ENCODE measurements around the gene NHP2.

NHP2 gene

GRCh38 chr5:178108446-178108845 lies 45.2 kb downstream of the NHP2 start:
- intact Hi-C loops (cut with DNase I; ENCODE audit: low total_unique reads) = no loop called here
- no peak for TF ChIP-seq CTCF (IDR thresholded peaks at IDR 0.05)
- DNase-seq = no peak
- Histone ChIP-seq H3K9me3 (no peaks in the 10 kb centered on the region), H3K36me3 (no peaks in the 10 kb centered on the region), H3K4me1 (peaks cover 0 to 22% (median 3%) of the 10 kb centered on the region in 4 donors), H3K27ac (no peak overlapping the region), H3K4me3 (no peak overlapping the region), H3K27me3 (peaks cover 0 to 41% of the 10 kb centered on the region in 2 donors)

- Histone ChIP-seq H3K36me3 (no peaks in the 10 kb centered on the region), H3K9me3 (no peaks in the 10 kb centered on the region), H3K4me1 (peaks cover 0 to 18% (median 0%) of the 10 kb centered on the region in 4 donors), H3K4me3 (no peak overlapping the region), H3K27me3 (peaks cover 0 to 35% of the 10 kb centered on the region in 2 donors), H3K27ac (no peak overlapping the region)
- TF ChIP-seq CTCF (IDR thresholded peaks at IDR 0.05) = no peak
- intact Hi-C loops (cut with DNase I; ENCODE audit: low total_unique reads) = no loop called here
- DNase-seq = no peak
Measured at GRCh38 chr5:178107756-178108310, 45.9 kb downstream of the NHP2 start.

- intact Hi-C loops (cut with DNase I; ENCODE audit: low total_unique reads) = no loop called here
- no peak for DNase-seq
Measured at GRCh38 chr5:178106556-178107239, 47.0 kb downstream of the NHP2 start.

GRCh38 chr5:178106086-178106485 lies 47.6 kb downstream of the NHP2 start:
- intact Hi-C loops (cut with DNase I; ENCODE audit: low total_unique reads) = no loop called here
- no peaks in the 10 kb centered on the region for H3K36me3 ChIP-seq
- TF ChIP-seq CTCF (IDR thresholded peaks at IDR 0.05) = no peak
- no peak overlapping the region for H3K27ac ChIP-seq
- no peaks in the 10 kb centered on the region for H3K9me3 ChIP-seq
- peaks cover 0 to 20% of the 10 kb centered on the region in 2 donors for H3K27me3 ChIP-seq
- peaks cover 0 to 18% (median 0%) of the 10 kb centered on the region in 4 donors for H3K4me1 ChIP-seq
- DNase-seq = no peak
- no peak overlapping the region for H3K4me3 ChIP-seq

More at GRCh38 chr5:178106556-178107239, 47.0 kb downstream of the NHP2 start:
- TF ChIP-seq CTCF (IDR thresholded peaks at IDR 0.05) = no peak
- Histone ChIP-seq H3K36me3 (no peaks in the 10 kb centered on the region), H3K4me3 (no peak overlapping the region), H3K27me3 (peaks cover 0 to 26% of the 10 kb centered on the region in 2 donors), H3K4me1 (peaks cover 0 to 18% (median 0%) of the 10 kb centered on the region in 4 donors), H3K9me3 (no peaks in the 10 kb centered on the region), H3K27ac (no peak overlapping the region)

GRCh38 chr5:178104492-178104891 lies 49.2 kb downstream of the NHP2 start:
- Histone ChIP-seq H3K27ac (no peak overlapping the region), H3K4me3 (no peak overlapping the region), H3K9me3 (no peaks in the 10 kb centered on the region), H3K36me3 (no peaks in the 10 kb centered on the region), H3K4me1 (peaks cover 0 to 18% (median 0%) of the 10 kb centered on the region in 4 donors), H3K27me3 (peaks cover 0 to 14% of the 10 kb centered on the region in 2 donors)
- DNase-seq = no peak
- intact Hi-C loops (cut with DNase I; ENCODE audit: low total_unique reads) = no loop called here
- no peak for TF ChIP-seq CTCF (IDR thresholded peaks at IDR 0.05)
